Endothelial cell of umbilical vein (primary cell): ENCODE data around the gene TMCC2. TPM values are rescaled to one million over a fixed set of nuclear protein-coding genes. Genes with fewer than 3 reads are reported as not detected.
A peak's percentile ranks its signal among the peaks of the same experiment; 100 is the strongest.

ENCODE experiments used
- BruUV-seq: library from RNA; stranded (reverse); fragments of 400-500 nt; replicated peaks from 2 replicates; lab custom pipeline; 2021; lab: Mats Ljungman, UMichigan
- CTCF ChIA-PET: fragments of 300-600, 350-600 bp; sonication (Branson Sonifier 250); formaldehyde crosslinking; loops from one replicate; lab custom pipeline; 2021; ENCODE audit warnings: antibody characterized with exemption, inconsistent platforms; lab: Charles Lee
- POLR2A ChIA-PET: fragments of 300-600, 350-600 bp; sonication (Branson Sonifier 250); formaldehyde crosslinking; loops from one replicate; lab custom pipeline; 2021; ENCODE audit warnings: antibody characterized with exemption, inconsistent platforms; lab: Charles Lee
- DNase-seq: peaks from one replicate; pipeline ENCODE4 v3.0.0-alpha.2; 2011; ENCODE audit warnings: low read depth, low spot score
- FAIRE-seq: peaks from 2 replicates; lab custom pipeline; 2011; peaks lifted over from hg19 to GRCh38; lab: Jason Lieb, UNC
- H2AFZ ChIP-seq: 2 replicates; pipeline ENCODE4 v1.6.0; 2012; ENCODE audit warnings: low read depth, low read length, control low read depth, inconsistent platforms
- H3K27ac ChIP-seq: 2 replicates; pipeline ENCODE4 v1.5.1; 2011; ENCODE audit warnings: low read depth, mild to moderate bottlenecking, control low read depth, low read length, moderate library complexity; ENCODE audit not compliant: insufficient read depth
- H3K27me3 ChIP-seq, 2 experiments: 2 replicates each; pipeline versions ENCODE4 v1.6.0 to v1.6.1; 2011; ENCODE audit warnings: low read length in 2 of 2, mixed read lengths in 1 of 2; ENCODE audit not compliant: control insufficient read depth in 2 of 2, insufficient read depth in 2 of 2
- H3K36me3 ChIP-seq, 2 experiments: 2 replicates in 1 of 2; 3 replicates in 1 of 2; pipeline ENCODE4 v1.5.1; 2011; ENCODE audit warnings: low read length in 2 of 2, mild to moderate bottlenecking in 1 of 2, moderate library complexity in 1 of 2; ENCODE audit not compliant: control insufficient read depth in 2 of 2, insufficient read depth in 2 of 2; ENCODE audit errors: extremely low read depth in 1 of 2
- H3K4me1 ChIP-seq: 3 replicates; pipeline ENCODE4 v1.5.1; 2011; ENCODE audit warnings: mild to moderate bottlenecking, low read length; ENCODE audit not compliant: control insufficient read depth, insufficient read depth; ENCODE audit errors: extremely low read depth
- H3K4me2 ChIP-seq: 2 replicates; pipeline ENCODE4 v1.6.1; 2011; ENCODE audit warnings: low read length, control low read depth, mixed read lengths; ENCODE audit not compliant: insufficient read depth
- H3K4me3 ChIP-seq, 3 experiments: fragments of 200-600 bp in 1 of 3; sonication (generic), shearing (Covaris generic) in 1 of 3; replicated peaks in 1 of 3; 2 replicates each; pipeline ENCODE4 v1.5.1; 2011 to 2016; ENCODE audit warnings: control low read depth in 3 of 3, low read length in 3 of 3, mild to moderate bottlenecking in 2 of 3, inconsistent platforms in 1 of 3, low read depth in 1 of 3, moderate library complexity in 1 of 3; ENCODE audit not compliant: insufficient read depth in 1 of 3
- H3K79me2 ChIP-seq: 2 replicates; pipeline ENCODE4 v1.6.0; 2012; ENCODE audit warnings: low read length, inconsistent platforms; ENCODE audit not compliant: control insufficient read depth, insufficient read depth
- H3K9ac ChIP-seq: replicated peaks from 2 replicates; pipeline ENCODE3; 2011; ENCODE audit warnings: low read length, control low read depth; ENCODE audit not compliant: insufficient read depth; ENCODE audit errors: extremely low read depth
- H3K9me1 ChIP-seq: replicated peaks from 3 replicates; pipeline ENCODE4 v1.6.0; 2011; ENCODE audit warnings: mild to moderate bottlenecking, low read length; ENCODE audit not compliant: control insufficient read depth, insufficient read depth; ENCODE audit errors: extremely low read depth
- H3K9me3 ChIP-seq: replicated peaks from 2 replicates; pipeline ENCODE4 v1.5.1; 2012; ENCODE audit warnings: low read length, inconsistent platforms; ENCODE audit not compliant: control insufficient read depth, insufficient read depth
- H4K20me1 ChIP-seq: replicated peaks from 2 replicates; pipeline ENCODE3; 2011; ENCODE audit warnings: mild to moderate bottlenecking, low read length; ENCODE audit not compliant: control insufficient read depth, insufficient read depth; ENCODE audit errors: extremely low read depth
- EZH2 ChIP-seq: IDR thresholded peaks from 2 replicates; pipeline ENCODE4 v1.6.1; 2012; ENCODE audit warnings: borderline replicate concordance, low read depth, mild to moderate bottlenecking, moderate library complexity, low read length, inconsistent platforms; ENCODE audit not compliant: severe bottlenecking
- FOS ChIP-seq: IDR thresholded peaks from 2 replicates; pipeline ENCODE4 v1.6.1; 2011; ENCODE audit warnings: mild to moderate bottlenecking, low read length, moderate library complexity, borderline replicate concordance; ENCODE audit not compliant: insufficient read depth
- GATA2 ChIP-seq: IDR thresholded peaks from 2 replicates; pipeline ENCODE4 v1.7.0; 2011; ENCODE audit warnings: low read depth, mild to moderate bottlenecking, moderate library complexity, mixed read lengths, low read length; ENCODE audit not compliant: insufficient read length, insufficient read depth
- JUN ChIP-seq: IDR thresholded peaks from 2 replicates; pipeline ENCODE4 v1.6.1; 2011; ENCODE audit warnings: borderline replicate concordance, low read depth; ENCODE audit not compliant: insufficient read length, insufficient read depth
- MAX ChIP-seq: IDR thresholded peaks from 2 replicates; pipeline ENCODE4 v1.6.1; 2011; ENCODE audit not compliant: insufficient read depth, insufficient read length
- MYC ChIP-seq: IDR thresholded peaks from one replicate; pipeline ENCODE4 v1.6.1; 2011; ENCODE audit warnings: mild to moderate bottlenecking, low read depth, low read length
- POLR2A ChIP-seq: IDR thresholded peaks from 2 replicates; pipeline ENCODE4 v1.6.1; 2012; ENCODE audit warnings: low read depth, mild to moderate bottlenecking, control low read depth, low read length
- POLR2AphosphoS5 ChIP-seq: IDR thresholded peaks from 2 replicates; pipeline ENCODE4 v1.6.1; 2012; ENCODE audit warnings: low read depth, mild to moderate bottlenecking, control low read depth, low read length, moderate library complexity; ENCODE audit not compliant: insufficient read depth
- dilution Hi-C: fragments of 300-500 bp; cut with MboI; formaldehyde crosslinking; loops from one replicate; pipeline ENCODE4 v1.15.0; 2019; ENCODE audit warnings: low sequenced_read_pairs; ENCODE audit not compliant: extremely low pct_ligation_motif_present
- intact Hi-C: fragments of 100-400 bp; cut with micrococcal nuclease; formaldehyde crosslinking; loops from one replicate; pipeline ENCODE4 v1.10.0; 2022
- polyA plus RNA-seq, 4 experiments: library from polyadenylated mRNA; depleted of rRNA in 3 of 4; stranded (reverse) in 3 of 4; unstranded in 1 of 4; fragments of >200 nt; gene quantifications; 2 replicates each; pipeline versions ENCODE4 v1.2.1 to v1.2.3, GENCODE V29; 2011 to 2012; ENCODE audit warnings: missing spikeins in 1 of 4
- total RNA-seq: library from RNA; stranded (reverse); gene quantifications from 2 replicates; pipeline ENCODE4 v1.2.3, GENCODE V29; 2021
- TF ChIP-seq, protein P1 (sequence below), 2 donors: IDR thresholded peaks; 1 replicate in 1 of 2; 2 replicates in 1 of 2; pipeline ENCODE4 v1.5.1; 2011; ENCODE audit warnings: low read length in 2 of 2, mild to moderate bottlenecking in 2 of 2, moderate library complexity in 2 of 2, control low read depth in 1 of 2, inconsistent platforms in 1 of 2, low read depth in 1 of 2; ENCODE audit not compliant: insufficient read depth in 1 of 2; ENCODE audit errors: extremely low read depth in 1 of 2

TMCC2 gene
- total and polyA plus RNA-seq, 2 donors (not counting 3 experiments of a cell fraction or from before 2014, with no cell fraction given) = 2.0 to 2.1 TPM

DNA sequence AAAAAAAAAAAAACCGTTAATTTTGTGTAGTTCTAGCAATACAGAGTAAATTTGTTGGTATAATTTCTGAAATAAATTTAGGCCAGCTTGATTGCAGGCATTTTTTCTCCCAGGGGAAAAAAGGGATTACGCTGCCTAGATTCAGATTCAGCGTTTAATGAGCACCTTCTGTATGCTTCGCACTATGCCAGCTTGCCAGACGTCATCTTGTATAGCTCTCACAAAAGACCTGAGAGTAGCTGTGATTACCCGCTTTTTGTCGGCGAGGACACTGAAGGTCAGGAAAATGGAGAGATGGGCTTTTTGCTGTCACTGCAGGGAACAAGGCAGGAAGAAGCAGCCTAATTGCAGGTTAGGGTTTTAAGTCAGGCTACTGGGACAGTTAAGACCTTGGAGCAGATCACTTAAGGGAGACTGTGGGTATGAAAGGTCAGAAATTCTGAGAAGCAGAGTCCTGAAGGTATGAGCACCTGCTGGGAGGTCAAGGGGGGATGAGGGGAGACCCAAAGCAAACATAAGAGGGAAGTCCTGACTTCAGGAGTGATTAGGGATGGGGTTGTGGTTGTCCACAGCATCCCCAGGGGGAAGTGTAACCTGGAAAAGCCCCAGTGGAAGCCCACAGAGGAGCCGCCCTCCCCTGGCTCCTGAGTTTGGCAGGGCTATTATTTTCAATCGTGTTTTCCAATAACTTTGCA lies 39.0 kb downstream of the TMCC2 start:
- no peak overlapping the region for H3K4me3 ChIP-seq
- BruUV-seq = no TSS peak
- POLR2A ChIA-PET = interaction anchor here (0.7 kb wide), 1 partner anchor 1346 kb away, joined by 5 read pairs; no protein-coding TSS in a partner anchor

More for the DNA sequence above, 39.0 kb downstream of the TMCC2 start:
- no peaks in the 10 kb centered on the region for H3K36me3 ChIP-seq
- intact Hi-C loops (no loop called here), dilution Hi-C loops (no loop called here)
- H3K9me3 ChIP-seq = no peaks in the 10 kb centered on the region
- H3K9ac ChIP-seq = no peak overlapping the region
- no peak overlapping the region for H3K4me2 ChIP-seq
- FAIRE-seq (no peak), DNase-seq (no peak)
- CTCF ChIA-PET = interaction anchor here (1.5 to 2.7 kb wide), 2 partner anchors 10 to 277 kb away, joined by 5 to 10 read pairs; no protein-coding TSS in a partner anchor
- H3K27ac ChIP-seq = no peak overlapping the region
- H3K4me1 ChIP-seq = peaks cover 36% of the 10 kb centered on the region
- peak overlapping the region; percentile 7 for H2AFZ ChIP-seq
- H3K9me1 ChIP-seq = no peaks in the 10 kb centered on the region
- H3K27me3 ChIP-seq = no peaks in the 10 kb centered on the region
- H4K20me1 ChIP-seq = no peaks in the 10 kb centered on the region
- TF ChIP-seq EZH2 (no peak), MAX (no peak), MYC (no peak), POLR2AphosphoS5 (no peak), GATA2 (no peak), POLR2A (no peak), FOS (no peak), JUN (no peak)
- TF ChIP-seq, protein P1, sequence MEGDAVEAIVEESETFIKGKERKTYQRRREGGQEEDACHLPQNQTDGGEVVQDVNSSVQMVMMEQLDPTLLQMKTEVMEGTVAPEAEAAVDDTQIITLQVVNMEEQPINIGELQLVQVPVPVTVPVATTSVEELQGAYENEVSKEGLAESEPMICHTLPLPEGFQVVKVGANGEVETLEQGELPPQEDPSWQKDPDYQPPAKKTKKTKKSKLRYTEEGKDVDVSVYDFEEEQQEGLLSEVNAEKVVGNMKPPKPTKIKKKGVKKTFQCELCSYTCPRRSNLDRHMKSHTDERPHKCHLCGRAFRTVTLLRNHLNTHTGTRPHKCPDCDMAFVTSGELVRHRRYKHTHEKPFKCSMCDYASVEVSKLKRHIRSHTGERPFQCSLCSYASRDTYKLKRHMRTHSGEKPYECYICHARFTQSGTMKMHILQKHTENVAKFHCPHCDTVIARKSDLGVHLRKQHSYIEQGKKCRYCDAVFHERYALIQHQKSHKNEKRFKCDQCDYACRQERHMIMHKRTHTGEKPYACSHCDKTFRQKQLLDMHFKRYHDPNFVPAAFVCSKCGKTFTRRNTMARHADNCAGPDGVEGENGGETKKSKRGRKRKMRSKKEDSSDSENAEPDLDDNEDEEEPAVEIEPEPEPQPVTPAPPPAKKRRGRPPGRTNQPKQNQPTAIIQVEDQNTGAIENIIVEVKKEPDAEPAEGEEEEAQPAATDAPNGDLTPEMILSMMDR (IDR thresholded peaks at IDR 0.05; ENCODE audit: extremely low read depth in 1 of 2, insufficient read depth in 1 of 2, low read depth in 1 of 2, low read length in 2 of 2) = no peak
- H3K79me2 ChIP-seq = no peaks in the 10 kb centered on the region
